Activated gamma-delta T cell treated with anti-CD3 and anti-CD28 coated beads, Interleukin-2, amount 50 U/mL, for 16 hours (primary cell): ENCODE data around the gene POMGNT2.
"Not testable (repeated sequence)": the region's sequence is repeated elsewhere in the genome, so short reads cannot be mapped to it uniquely, and the experiment has no call there.

Experiments
- DNase-seq: peaks from one replicate; pipeline ENCODE4 v3.0.0-alpha.2; 2020; ENCODE audit warnings: low read depth

Gene POMGNT2

GRCh38 chr3:43075904-43076661, 29.8 kb downstream of the POMGNT2 start:
- no peak for DNase-seq

- no peak for DNase-seq
Observed at GRCh38 chr3:43074901-43075689, 30.8 kb downstream of the POMGNT2 start.

GRCh38 chr3:43074482-43074881, 31.4 kb downstream of the POMGNT2 start:
- no peak for DNase-seq

- DNase-seq, result no peak
Observed at GRCh38 chr3:43073836-43074220, 32.1 kb downstream of the POMGNT2 start.

GRCh38 chr3:43073116-43073835, 32.6 kb downstream of the POMGNT2 start:
- DNase-seq, result no peak

GRCh38 chr3:43072361-43072760, 33.5 kb downstream of the POMGNT2 start:
- DNase-seq, result no peak

- DNase-seq, result no peak
Observed at GRCh38 chr3:43071313-43071893, 34.5 kb downstream of the POMGNT2 start.

GRCh38 chr3:43070670-43071069, 35.2 kb downstream of the POMGNT2 start:
- DNase-seq, result not testable (repeated sequence)

GRCh38 chr3:43063114-43063513, 42.8 kb downstream of the POMGNT2 start:
- DNase-seq, result no peak

- DNase-seq, result no peak
Observed at GRCh38 chr3:43062564-43063040, 43.3 kb downstream of the POMGNT2 start.

GRCh38 chr3:43062040-43062563, 43.8 kb downstream of the POMGNT2 start:
- no peak for DNase-seq

GRCh38 chr3:43061101-43061895, 44.6 kb downstream of the POMGNT2 start:
- no peak for DNase-seq

GRCh38 chr3:43059456-43059855, 46.4 kb downstream of the POMGNT2 start:
- no peak for DNase-seq

GRCh38 chr3:43055806-43056770, 49.8 kb downstream of the POMGNT2 start:
- DNase-seq, result no peak

- DNase-seq, result no peak
Observed at GRCh38 chr3:43055393-43055792, 50.5 kb downstream of the POMGNT2 start.

GRCh38 chr3:43054754-43055153, 51.1 kb downstream of the POMGNT2 start:
- no peak for DNase-seq

GRCh38 chr3:43053291-43053690, 52.6 kb downstream of the POMGNT2 start:
- DNase-seq, result no peak

GRCh38 chr3:43048470-43048869, 57.4 kb downstream of the POMGNT2 start:
- no peak for DNase-seq

GRCh38 chr3:43046583-43046982, 59.3 kb downstream of the POMGNT2 start:
- DNase-seq, result no peak

- not testable (repeated sequence) for DNase-seq
Observed at GRCh38 chr3:43045079-43045478, 60.8 kb downstream of the POMGNT2 start.
